Ascending aorta (tissue), 2 donors: ENCODE data around the gene GALNT16. TPM values are rescaled to one million over a fixed set of nuclear protein-coding genes. Genes with fewer than 3 reads are reported as not detected.

Source experiments
- DNase-seq, 2 donors: peaks; one replicate each; pipeline ENCODE4 v3.0.0-alpha.2; 2019; ENCODE audit warnings: low spot score in 2 of 2
- H3K27ac ChIP-seq, 2 donors: fragments of 200-600 bp; sonication (generic); one replicate each; pipeline ENCODE4 v1.5.1; 2016 to 2017; ENCODE audit warnings: mild to moderate bottlenecking in 1 of 2
- H3K27me3 ChIP-seq: fragments of 200-600 bp; sonication (generic); one replicate; pipeline ENCODE4 v1.5.1; 2017
- H3K36me3 ChIP-seq, 2 donors: fragments of 200-600 bp; sonication (generic); one replicate each; pipeline ENCODE4 v1.5.1; 2016
- H3K4me1 ChIP-seq, 2 donors: fragments of 200-600 bp; sonication (generic); one replicate each; pipeline ENCODE4 v1.5.1; 2016 to 2017; ENCODE audit warnings: mild to moderate bottlenecking in 1 of 2
- H3K4me3 ChIP-seq, 2 donors: fragments of 200-600 bp; sonication (generic); one replicate each; pipeline ENCODE4 v1.5.1; 2016 to 2017; ENCODE audit warnings: mild to moderate bottlenecking in 1 of 2
- H3K9me3 ChIP-seq, 2 donors: fragments of 200-600 bp; sonication (generic); one replicate each; pipeline ENCODE4 v1.5.1; 2016
- intact Hi-C: fragments of 100-400 bp; cut with DNase I; formaldehyde crosslinking; loops from one replicate; pipeline ENCODE4 v1.15.1; 2023
- total RNA-seq: library from RNA; depleted of rRNA; stranded (reverse); fragments of >200 nt; gene quantifications from one replicate; pipeline ENCODE4 v1.1.0, GENCODE V29; 2016
- TF ChIP-seq, protein P1 (sequence below), 3 experiments: fragments of 200-600 bp in 2 of 3; fragments of 450-650 bp in 1 of 3; sonication (generic) in 2 of 3; IDR thresholded peaks; one replicate each; pipeline ENCODE4 v1.5.1; 2016 to 2019; ENCODE audit warnings: antibody characterized with exemption in 3 of 3, mild to moderate bottlenecking in 1 of 3, moderate library complexity in 1 of 3

The GALNT16 gene
- total RNA-seq, 1 donor from 2014 or later, result 38.0 TPM

DNA sequence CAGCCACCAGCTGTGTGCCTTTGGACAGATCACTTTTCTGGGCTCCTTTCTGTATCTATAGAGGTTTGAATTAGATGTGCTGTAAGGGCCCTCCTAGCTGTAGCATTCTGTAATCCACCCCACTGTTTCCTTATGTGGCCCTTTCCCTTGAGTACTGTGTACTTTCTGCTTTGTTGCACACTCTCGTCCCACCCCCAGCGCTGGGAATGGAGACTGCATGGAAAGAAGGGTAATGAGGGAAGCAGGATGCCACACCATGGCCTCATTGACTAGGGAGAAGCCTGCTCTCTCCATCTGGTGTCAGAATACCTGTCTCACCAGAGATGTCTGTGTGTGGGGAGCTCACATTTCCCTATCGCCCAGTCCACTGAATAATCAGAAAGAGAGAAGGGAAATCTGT, 13.6 kb upstream of the GALNT16 start:
- TF ChIP-seq, protein P1, sequence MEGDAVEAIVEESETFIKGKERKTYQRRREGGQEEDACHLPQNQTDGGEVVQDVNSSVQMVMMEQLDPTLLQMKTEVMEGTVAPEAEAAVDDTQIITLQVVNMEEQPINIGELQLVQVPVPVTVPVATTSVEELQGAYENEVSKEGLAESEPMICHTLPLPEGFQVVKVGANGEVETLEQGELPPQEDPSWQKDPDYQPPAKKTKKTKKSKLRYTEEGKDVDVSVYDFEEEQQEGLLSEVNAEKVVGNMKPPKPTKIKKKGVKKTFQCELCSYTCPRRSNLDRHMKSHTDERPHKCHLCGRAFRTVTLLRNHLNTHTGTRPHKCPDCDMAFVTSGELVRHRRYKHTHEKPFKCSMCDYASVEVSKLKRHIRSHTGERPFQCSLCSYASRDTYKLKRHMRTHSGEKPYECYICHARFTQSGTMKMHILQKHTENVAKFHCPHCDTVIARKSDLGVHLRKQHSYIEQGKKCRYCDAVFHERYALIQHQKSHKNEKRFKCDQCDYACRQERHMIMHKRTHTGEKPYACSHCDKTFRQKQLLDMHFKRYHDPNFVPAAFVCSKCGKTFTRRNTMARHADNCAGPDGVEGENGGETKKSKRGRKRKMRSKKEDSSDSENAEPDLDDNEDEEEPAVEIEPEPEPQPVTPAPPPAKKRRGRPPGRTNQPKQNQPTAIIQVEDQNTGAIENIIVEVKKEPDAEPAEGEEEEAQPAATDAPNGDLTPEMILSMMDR (IDR thresholded peaks at IDR 0.05), result no peak
- intact Hi-C loops, result no loop called here
- no peak for DNase-seq

GRCh38 chr14:69247676-69248440, 12.1 kb upstream of the GALNT16 start:
- Histone ChIP-seq H3K36me3 (no peaks in the 10 kb centered on the region), H3K27ac (peak overlapping the region; percentile 31 to 59), H3K9me3 (no peaks in the 10 kb centered on the region), H3K4me3 (no peak overlapping the region), H3K4me1 (peaks cover 0 to 8% of the 10 kb centered on the region in 2 donors), H3K27me3 (no peaks in the 10 kb centered on the region)
- DNase-seq, result peak in 1 of 2 donors; percentile 78
- TF ChIP-seq, protein P1 (IDR thresholded peaks at IDR 0.05), result peak in 1 of 3 experiments; percentile 14
- intact Hi-C loops, result no loop called here

More for the DNA sequence above, 13.6 kb upstream of the GALNT16 start:
- H3K27me3 ChIP-seq, result no peaks in the 10 kb centered on the region
- H3K27ac ChIP-seq, result no peak overlapping the region
- no peaks in the 10 kb centered on the region for H3K9me3 ChIP-seq
- H3K4me1 ChIP-seq, result peaks cover 0 to 8% of the 10 kb centered on the region in 2 donors
- H3K4me3 ChIP-seq, result no peak overlapping the region
- H3K36me3 ChIP-seq, result peaks cover 0 to 4% of the 10 kb centered on the region in 2 donors

DNA sequence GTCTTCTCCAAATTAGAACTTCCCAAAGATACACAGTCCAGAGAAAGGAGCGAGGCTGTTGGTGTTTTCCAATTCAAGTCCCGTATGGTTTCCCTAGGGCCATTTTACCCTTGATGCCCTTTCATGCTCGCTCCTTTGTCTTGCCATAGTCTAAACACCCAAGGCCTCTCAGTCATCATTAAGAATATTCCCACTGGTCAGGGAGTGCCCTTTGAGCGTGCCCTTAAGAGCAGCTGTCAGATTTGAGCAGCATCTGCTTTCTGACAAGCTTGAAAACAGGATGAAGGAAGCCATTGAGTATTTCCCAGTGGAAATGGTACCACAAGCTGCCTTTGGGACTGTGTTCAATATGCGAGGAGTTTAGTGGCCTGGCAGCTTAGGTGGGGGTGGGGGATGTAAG, 10.4 kb upstream of the GALNT16 start:
- Histone ChIP-seq H3K27me3 (no peaks in the 10 kb centered on the region), H3K27ac (no peak overlapping the region), H3K9me3 (no peaks in the 10 kb centered on the region), H3K4me1 (peaks cover 0 to 8% of the 10 kb centered on the region in 2 donors), H3K4me3 (no peak overlapping the region), H3K36me3 (no peaks in the 10 kb centered on the region)
- TF ChIP-seq, protein P1 (IDR thresholded peaks at IDR 0.05), result no peak
- no peak for DNase-seq
- intact Hi-C loops, result no loop called here

GRCh38 chr14:69252851-69253250, 7.1 kb upstream of the GALNT16 start:
- no peaks in the 10 kb centered on the region for H3K9me3 ChIP-seq
- intact Hi-C loops, result no loop called here
- no peak for DNase-seq
- no peak overlapping the region for H3K4me3 ChIP-seq
- H3K4me1 ChIP-seq, result peaks cover 0 to 8% of the 10 kb centered on the region in 2 donors
- TF ChIP-seq, protein P1 (IDR thresholded peaks at IDR 0.05), result no peak
- no peaks in the 10 kb centered on the region for H3K27me3 ChIP-seq
- H3K27ac ChIP-seq, result no peak overlapping the region
- no peaks in the 10 kb centered on the region for H3K36me3 ChIP-seq

GRCh38 chr14:69259168-69259526, 811 bp upstream of the GALNT16 start:
- Histone ChIP-seq H3K27ac (no peak overlapping the region), H3K4me3 (peak overlapping the region; percentile 76 to 78)
- TF ChIP-seq, protein P1 (IDR thresholded peaks at IDR 0.05), result no peak

More at GRCh38 chr14:69259168-69259526, 811 bp upstream of the GALNT16 start:
- H3K9me3 ChIP-seq, result no peaks in the 10 kb centered on the region
- DNase-seq, result no peak
- intact Hi-C loops, result no loop called here
- H3K4me1 ChIP-seq, result peaks cover 4 to 37% of the 10 kb centered on the region in 2 donors
- no peaks in the 10 kb centered on the region for H3K27me3 ChIP-seq
- H3K36me3 ChIP-seq, result no peaks in the 10 kb centered on the region
